GM12878 (cell line): ENCODE data around the gene ETS1. TPM values are rescaled to one million over a fixed set of nuclear protein-coding genes. Genes with fewer than 3 reads are reported as not detected.
A peak's percentile ranks its signal among the peaks of the same experiment; 100 is the strongest.

Source experiments
- ATAC-seq: fragments of 200-7000 bp; cut with Tn5 transposase; 3 replicates; pipeline ENCODE4 v1.9.1; 2020; ENCODE audit warnings: mild to moderate bottlenecking, moderate library complexity
- BruUV-seq: library from RNA; stranded (reverse); fragments of 400-500 nt; replicated peaks from 2 replicates; lab custom pipeline; 2021; lab: Mats Ljungman, UMichigan
- CTCF ChIA-PET: fragments of 300-600 bp; sonication (Branson Sonifier 250); formaldehyde crosslinking; extraction: SDS; loops from one replicate; lab custom pipeline; 2021; ENCODE audit warnings: inconsistent platforms; lab: Yijun Ruan, JAX
- POLR2A ChIA-PET: fragments of 350-600 bp; formaldehyde crosslinking; extraction: SDS; loops from one replicate; lab custom pipeline; 2021; ENCODE audit warnings: inconsistent platforms; lab: Charles Lee
- RAD21 ChIA-PET: fragments of 300-600 bp; sonication (Branson Sonifier 250); formaldehyde crosslinking; loops from one replicate; lab custom pipeline; 2023; ENCODE audit warnings: antibody characterized with exemption; ENCODE audit not compliant: unreplicated experiment; lab: Charles Lee
- SMC1A ChIA-PET: fragments of 300-600 bp; sonication (Branson Sonifier 250); formaldehyde crosslinking; loops from one replicate; lab custom pipeline; 2023; ENCODE audit not compliant: unreplicated experiment, uncharacterized antibody; lab: Charles Lee
- DNase-seq: peaks from one replicate; pipeline ENCODE4 v3.0.0-alpha.2; 2011; ENCODE audit warnings: low read depth, low spot score
- FAIRE-seq: peaks from 3 replicates; lab custom pipeline; 2011; peaks lifted over from hg19 to GRCh38; lab: Jason Lieb, UNC
- H2AFZ ChIP-seq: 2 replicates; pipeline ENCODE4 v1.6.0; 2011; ENCODE audit warnings: low read depth, low read length, control low read depth; ENCODE audit not compliant: control insufficient read depth
- H3K27ac ChIP-seq: 2 replicates; pipeline ENCODE4 v1.5.1; 2011; ENCODE audit warnings: control low read depth; ENCODE audit not compliant: control insufficient read depth, insufficient read depth
- H3K27me3 ChIP-seq, 2 experiments: replicated peaks in 1 of 2; 2 replicates each; pipeline versions ENCODE4 v1.6.0 to v1.6.1; 2011; ENCODE audit warnings: low read length in 1 of 2; ENCODE audit not compliant: control insufficient read depth in 2 of 2, insufficient read depth in 2 of 2
- H3K36me3 ChIP-seq, 2 experiments: 2 replicates each; pipeline ENCODE4 v1.5.1; 2011; ENCODE audit warnings: low read length in 1 of 2; ENCODE audit not compliant: control insufficient read depth in 2 of 2, insufficient read depth in 2 of 2
- H3K4me1 ChIP-seq: 2 replicates; pipeline ENCODE4 v1.6.1; 2011; ENCODE audit warnings: mild to moderate bottlenecking, low read length, moderate library complexity, mixed read lengths; ENCODE audit not compliant: control insufficient read depth, insufficient read depth
- H3K4me2 ChIP-seq: 2 replicates; pipeline ENCODE4 v1.6.0; 2011; ENCODE audit warnings: control low read depth; ENCODE audit not compliant: control insufficient read depth, insufficient read depth
- H3K4me3 ChIP-seq: fragments of 200-600 bp; sonication (generic); 2 replicates; pipeline ENCODE4 v1.5.1; 2016
- H3K79me2 ChIP-seq: 2 replicates; pipeline ENCODE4 v1.6.0; 2011; ENCODE audit warnings: low read length; ENCODE audit not compliant: control insufficient read depth, insufficient read depth
- H3K9ac ChIP-seq: 2 replicates; pipeline ENCODE4 v1.8.0; 2011; ENCODE audit warnings: low read length, control low read depth, mixed read lengths; ENCODE audit not compliant: control insufficient read depth, insufficient read depth
- H3K9me3 ChIP-seq: replicated peaks from 3 replicates; pipeline ENCODE4 v1.5.1; 2011; ENCODE audit warnings: mild to moderate bottlenecking, low read length; ENCODE audit not compliant: control insufficient read depth, insufficient read depth
- H4K20me1 ChIP-seq: 2 replicates; pipeline ENCODE4 v1.6.0; 2011; ENCODE audit not compliant: control insufficient read depth, insufficient read depth
- ASH2L ChIP-seq: fragments of 300-600, 200-600 bp; sonication (generic); IDR thresholded peaks from 2 replicates; pipeline ENCODE4 v1.6.1; 2017; ENCODE audit warnings: low read depth, mild to moderate bottlenecking, borderline replicate concordance
- ATF7 ChIP-seq: fragments of 450-650 bp; IDR thresholded peaks from 2 replicates; pipeline ENCODE4 v1.6.1; 2016; ENCODE audit warnings: low read depth, mild to moderate bottlenecking
- BHLHE40 ChIP-seq, 2 experiments: fragments of 450-650 bp in 1 of 2; IDR thresholded peaks; 2 replicates each; pipeline ENCODE4 v1.6.1; 2011 to 2017; ENCODE audit warnings: low read depth in 2 of 2, borderline replicate concordance in 1 of 2, improper control_type of control experiment in 1 of 2, low read length in 1 of 2, mild to moderate bottlenecking in 1 of 2
- CBFB ChIP-seq: IDR thresholded peaks from 2 replicates; pipeline ENCODE4 v1.6.1; 2016; ENCODE audit warnings: antibody characterized with exemption, low read depth
- GABPA ChIP-seq: IDR thresholded peaks from 2 replicates; pipeline ENCODE4 v1.6.1; 2014; ENCODE audit warnings: antibody characterized with exemption, low read depth, mild to moderate bottlenecking, inconsistent platforms
- IKZF2 ChIP-seq, 2 experiments: fragments of 450-650 bp; IDR thresholded peaks; 2 replicates each; pipeline ENCODE4 v1.6.1; 2017; ENCODE audit warnings: mild to moderate bottlenecking in 2 of 2, moderate library complexity in 2 of 2
- KDM1A ChIP-seq: fragments of 200-600 bp; sonication (generic); IDR thresholded peaks from 2 replicates; pipeline ENCODE4 v1.6.1; 2016; ENCODE audit warnings: borderline replicate concordance
- NR2C2 ChIP-seq: IDR thresholded peaks from 2 replicates; pipeline ENCODE4 v1.6.1; 2011; ENCODE audit warnings: borderline replicate concordance, low read depth; ENCODE audit not compliant: control insufficient read depth, insufficient read length
- NRF1 ChIP-seq: conservative IDR thresholded peaks from 2 replicates; pipeline ENCODE4 v1.6.1; 2011; ENCODE audit warnings: mild to moderate bottlenecking, low read depth, low read length, improper control_type of control experiment
- RAD21 ChIP-seq: IDR thresholded peaks from 2 replicates; pipeline ENCODE4 v1.6.1; 2011; ENCODE audit warnings: mild to moderate bottlenecking, low read depth, low read length, moderate library complexity; ENCODE audit not compliant: insufficient read depth
- RBBP5 ChIP-seq: fragments of 200-600 bp; sonication (generic); conservative IDR thresholded peaks from 2 replicates; pipeline ENCODE4 v1.6.1; 2016
- USF1 ChIP-seq: IDR thresholded peaks from 2 replicates; pipeline ENCODE4 v1.6.1; 2011; ENCODE audit warnings: borderline replicate concordance, low read depth, mild to moderate bottlenecking, moderate library complexity, mixed read lengths, low read length; ENCODE audit not compliant: insufficient read depth; ENCODE audit errors: extremely low read length
- WRNIP1 ChIP-seq: IDR thresholded peaks from 2 replicates; pipeline ENCODE4 v1.6.1; 2011; ENCODE audit warnings: low read depth, low read length, improper control_type of control experiment, borderline replicate concordance
- WGBS: methylation state at CpG from one replicate; pipeline ENCODE4 v1.1.6; 2016; ENCODE audit warnings: low lambda C conversion rate; ENCODE audit not compliant: insufficient replicate concordance, insufficient coverage; ENCODE audit errors: missing lambda C conversion rate; 5-methylcytosine and 5-hydroxymethylcytosine counted together
- in situ Hi-C: fragments of 300-500 bp; cut with MboI; formaldehyde crosslinking; loops from 9 replicates; pipeline ENCODE4 v1.14.3; 2018; ENCODE audit warnings: mixed read lengths
- intact Hi-C: fragments of 100-400 bp; cut with micrococcal nuclease; formaldehyde crosslinking; loops from one replicate; pipeline ENCODE4 v1.14.2; 2022; ENCODE audit not compliant: unreplicated experiment
- polyA plus RNA-seq, 11 experiments: library from polyadenylated mRNA; depleted of rRNA in 4 of 11; unstranded in 6 of 11; stranded (reverse) in 5 of 11; fragments of >200 nt; fragmentation: Nextera tagmentation in 4 of 11; fragmentation: Illumina TruSeq in 1 of 11; extraction: Ambion mirVana in 4 of 11; extraction: Trizol in 1 of 11; gene quantifications; 1 replicate in 1 of 11; 2 replicates in 10 of 11; pipeline versions ENCODE4 v1.2.1 to v1.2.3, GENCODE V29; 2011 to 2016; ENCODE audit warnings: inconsistent platforms in 2 of 11, missing spikeins in 2 of 11, low read depth in 1 of 11
- total RNA-seq, 4 experiments: library from RNA; depleted of rRNA in 3 of 4; stranded (reverse); fragments of >200 nt in 3 of 4; fragmentation: Illumina TruSeq in 1 of 4; extraction: Trizol in 1 of 4; gene quantifications; 2 replicates each; pipeline versions ENCODE4 v1.2.1 to v1.2.3, GENCODE V29; 2013 to 2021

ETS1 gene
- total and polyA plus RNA-seq, 10 of the 15 experiments (the other 5 are each of a cell fraction or from before 2014, with no cell fraction given), result 12.5 to 112 (median 55.5) TPM

DNA sequence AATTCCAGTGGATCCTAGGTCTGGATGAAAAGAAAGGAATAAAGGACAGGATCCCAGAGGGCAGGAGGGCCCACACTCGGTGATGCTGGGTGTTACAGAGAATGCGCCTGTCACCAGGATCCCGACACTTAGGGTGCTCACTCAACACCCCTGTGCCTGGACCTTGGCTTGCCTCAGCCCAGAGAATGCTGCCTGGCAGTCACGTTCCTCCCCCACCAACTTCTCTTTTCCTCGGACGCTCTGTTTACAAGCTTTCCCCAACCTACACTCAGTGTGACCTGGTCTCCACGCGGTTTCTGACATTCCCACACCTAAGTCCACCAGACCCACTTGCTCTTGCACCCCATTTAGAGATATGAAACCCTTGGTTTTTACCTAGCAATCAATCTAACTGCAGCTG is 38.0 kb upstream of the ETS1 start:
- peaks cover 65% of the 10 kb centered on the region for H3K4me1 ChIP-seq
- intact Hi-C loops (no loop called here), in situ Hi-C loops (loop anchor here (5.0 to 25.0 kb wide), 2 partner anchors 212 to 333 kb away; no protein-coding TSS in a partner anchor)
- ChIA-PET SMC1A (interaction anchor here (0.9 to 18.3 kb wide), 26 partner anchors 16 to 342 kb away, joined by 3 to 596 read pairs (median 5); no protein-coding TSS in a partner anchor), RAD21 (interaction anchor here (0.9 to 7.7 kb wide), 25 partner anchors 13 to 336 kb away, joined by 3 to 87 read pairs (median 5); partner anchors contain the start of gene ETS1)
- no peaks in the 10 kb centered on the region; the same call in 1 of the 2 replicates for H3K79me2 ChIP-seq
- peak; percentile 2; the same call in 1 of the 3 replicates for ATAC-seq
- H3K9ac ChIP-seq, result peak overlapping the region; percentile 61; the same call in 1 of the 2 replicates
- DNase-seq, result no peak
- no peaks in the 10 kb centered on the region for H3K36me3 ChIP-seq
- H3K9me3 ChIP-seq, result no peaks in the 10 kb centered on the region
- no peaks in the 10 kb centered on the region for H3K27me3 ChIP-seq
- peak overlapping the region; percentile 88 for H3K4me2 ChIP-seq
- H4K20me1 ChIP-seq, result no peaks in the 10 kb centered on the region
- BruUV-seq, result no TSS peak
- no peak for FAIRE-seq
- H3K4me3 ChIP-seq, result no peak overlapping the region
- TF ChIP-seq USF1 (no peak), BHLHE40 (IDR thresholded peaks at IDR 0.05; ENCODE audit: borderline replicate concordance in 1 of 2, low read depth in 2 of 2, low read length in 1 of 2) (peak; percentile 46 to 67; a peak in 2 of 4 replicates), NR2C2 (no peak), GABPA (no peak), WRNIP1 (no peak), RBBP5 (no peak), NRF1 (no peak), ATF7 (no peak), IKZF2 (IDR thresholded peaks at IDR 0.05) (peak in 1 of 2 experiments; percentile 35; a peak in 3 of 4 replicates), KDM1A (no peak), RAD21 (no peak), ASH2L (no peak), CBFB (no peak)
- TF ChIP-seq, all 136 proteins: peak for 2
- ChIA-PET POLR2A (interaction anchor here (0.9 to 7.3 kb wide), 6 partner anchors 15 to 212 kb away, joined by 3 to 83 read pairs (median 3); no protein-coding TSS in a partner anchor), CTCF (interaction anchor here (0.7 to 17.7 kb wide), 13 partner anchors 19 to 336 kb away, joined by 3 to 444 read pairs (median 4); no protein-coding TSS in a partner anchor)
- 7% methylated on average over 8 of the region's 8 CpGs for WGBS
- peak overlapping the region; percentile 86 for H3K27ac ChIP-seq
- peak overlapping the region; percentile 83 for H2AFZ ChIP-seq
